Nephron progenitor cell (in vitro differentiated cells): ENCODE results near the gene ETV7.
"Not testable (repeated sequence)": the region's sequence is repeated elsewhere in the genome, so short reads cannot be mapped to it uniquely, and the experiment has no call there.

ENCODE experiments used
- DNase-seq: peaks from one replicate; pipeline ENCODE4 v3.0.0; 2021
- H3K27ac Mint-ChIP-seq: 2 replicates; pipeline ENCODE4 v1.8.0; 2021; ENCODE audit warnings: mild to moderate bottlenecking, moderate library complexity, mixed read lengths
- H3K27me3 Mint-ChIP-seq: 2 replicates; pipeline ENCODE4 v1.8.0; 2021; ENCODE audit warnings: mild to moderate bottlenecking, low read depth, mixed read lengths; ENCODE audit not compliant: poor library complexity
- H3K36me3 Mint-ChIP-seq: 2 replicates; pipeline ENCODE4 v1.8.0; 2021; ENCODE audit warnings: low read depth, mixed read lengths
- H3K4me1 Mint-ChIP-seq: 2 replicates; pipeline ENCODE4 v1.8.0; 2021; ENCODE audit warnings: mixed read lengths
- H3K4me3 Mint-ChIP-seq: 2 replicates; pipeline ENCODE4 v1.8.0; 2021; ENCODE audit warnings: mild to moderate bottlenecking, moderate library complexity, mixed read lengths
- H3K9me3 Mint-ChIP-seq: 2 replicates; pipeline ENCODE4 v1.8.0; 2021; ENCODE audit warnings: mild to moderate bottlenecking, moderate library complexity, mixed read lengths
- CTCF ChIP-seq: fragments of 200-600 bp; sonication (generic); IDR thresholded peaks from 2 replicates; pipeline ENCODE4 v1.5.0; 2021; ENCODE audit warnings: antibody characterized with exemption

ETV7 gene

GRCh38 chr6:36413489-36414480 lies 26.3 kb upstream of the ETV7 start:
- no peak for DNase-seq
- Mint-ChIP-seq H3K9me3 (peaks cover 20% of the 10 kb centered on the region), H3K27ac (no peak overlapping the region), H3K36me3 (no peaks in the 10 kb centered on the region), H3K27me3 (peaks cover 28% of the 10 kb centered on the region), H3K4me1 (peaks cover 6% of the 10 kb centered on the region), H3K4me3 (no peak overlapping the region)
- TF ChIP-seq CTCF, result no peak

DNA sequence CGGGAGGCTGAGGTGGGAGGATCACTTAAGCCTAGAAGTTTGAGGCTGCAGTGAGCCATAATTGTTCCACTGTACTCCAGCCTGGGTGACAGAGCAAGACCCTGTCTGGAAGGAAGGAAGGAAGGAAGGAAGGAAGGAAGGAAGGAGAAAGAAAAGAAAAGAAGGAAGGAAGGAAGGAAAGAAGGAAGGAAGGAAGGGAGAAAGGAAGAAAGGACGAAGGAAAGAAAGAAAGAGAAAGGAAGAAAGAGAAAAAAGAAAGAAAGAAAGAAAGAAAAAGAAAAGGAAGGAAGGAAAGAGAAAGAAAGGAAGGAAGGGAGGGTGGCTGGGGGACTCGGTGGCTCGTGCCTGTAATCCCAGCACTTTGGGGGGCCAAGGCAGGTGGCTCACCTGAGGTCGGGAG lies 22.2 kb upstream of the ETV7 start:
- H3K36me3 Mint-ChIP-seq, H3K4me3 Mint-ChIP-seq, H3K4me1 Mint-ChIP-seq, H3K27ac Mint-ChIP-seq, DNase-seq: not testable (repeated sequence)
- H3K27me3 Mint-ChIP-seq, result peaks cover 30% of the 10 kb centered on the region
- peaks cover 20% of the 10 kb centered on the region for H3K9me3 Mint-ChIP-seq

GRCh38 chr6:36404164-36404563 lies 16.7 kb upstream of the ETV7 start:
- Mint-ChIP-seq H3K36me3 (no peaks in the 10 kb centered on the region), H3K4me1 (no peaks in the 10 kb centered on the region), H3K27me3 (peaks cover 11% of the 10 kb centered on the region), H3K4me3 (no peak overlapping the region), H3K27ac (no peak overlapping the region), H3K9me3 (peaks cover 10% of the 10 kb centered on the region)
- TF ChIP-seq CTCF, result no peak
- no peak for DNase-seq

GRCh38 chr6:36402481-36402880 lies 15.0 kb upstream of the ETV7 start:
- H3K4me1 Mint-ChIP-seq, result no peaks in the 10 kb centered on the region
- H3K27ac Mint-ChIP-seq, result no peak overlapping the region
- peaks cover 15% of the 10 kb centered on the region for H3K27me3 Mint-ChIP-seq
- no peak overlapping the region for H3K4me3 Mint-ChIP-seq
- no peak for TF ChIP-seq CTCF
- H3K36me3 Mint-ChIP-seq, result no peaks in the 10 kb centered on the region
- peaks cover 10% of the 10 kb centered on the region for H3K9me3 Mint-ChIP-seq
- no peak for DNase-seq

DNA sequence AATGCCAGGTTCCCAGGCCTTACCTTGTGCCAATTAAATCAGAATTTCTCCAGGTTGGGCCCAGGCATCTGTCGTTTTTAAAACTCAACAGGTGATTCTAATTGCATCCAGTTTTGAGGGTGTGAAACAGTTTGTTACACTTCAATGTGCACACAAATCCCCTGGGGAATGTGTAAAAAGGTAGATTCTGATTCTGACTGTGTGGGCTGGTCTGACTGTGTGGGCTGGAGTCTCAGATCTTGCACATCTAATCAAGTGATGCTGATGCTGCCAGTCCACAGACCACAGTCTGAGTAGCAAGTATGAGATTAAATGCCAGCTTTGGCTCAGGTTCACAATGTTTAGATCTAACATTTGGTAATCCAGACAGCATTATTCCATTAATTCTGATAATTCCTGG lies 12.5 kb upstream of the ETV7 start:
- peaks cover 16% of the 10 kb centered on the region for H3K27me3 Mint-ChIP-seq
- H3K4me1 Mint-ChIP-seq, result no peaks in the 10 kb centered on the region
- DNase-seq, result no peak
- peaks cover 14% of the 10 kb centered on the region for H3K9me3 Mint-ChIP-seq
- no peak for TF ChIP-seq CTCF
- H3K4me3 Mint-ChIP-seq, result no peak overlapping the region
- H3K36me3 Mint-ChIP-seq, result no peaks in the 10 kb centered on the region
- no peak overlapping the region for H3K27ac Mint-ChIP-seq

GRCh38 chr6:36392621-36393020 lies 5.2 kb upstream of the ETV7 start:
- Mint-ChIP-seq H3K4me1 (no peaks in the 10 kb centered on the region), H3K27ac (no peak overlapping the region), H3K4me3 (no peak overlapping the region), H3K36me3 (no peaks in the 10 kb centered on the region), H3K9me3 (peaks cover 15% of the 10 kb centered on the region), H3K27me3 (peaks cover 62% of the 10 kb centered on the region)
- DNase-seq, result no peak
- TF ChIP-seq CTCF, result no peak
